HUDEP-2 (cell line): Measurements from ENCODE around the gene GDF11.
A peak's percentile ranks its signal among the peaks of the same experiment; 100 is the strongest.

Source experiments
- DNase-seq, 76 experiments: peaks; one replicate each; lab custom pipeline; 2025; ENCODE audit not compliant: unreplicated experiment in 76 of 76; lab: John Stamatoyannopoulos, UW

Gene GDF11

DNA sequence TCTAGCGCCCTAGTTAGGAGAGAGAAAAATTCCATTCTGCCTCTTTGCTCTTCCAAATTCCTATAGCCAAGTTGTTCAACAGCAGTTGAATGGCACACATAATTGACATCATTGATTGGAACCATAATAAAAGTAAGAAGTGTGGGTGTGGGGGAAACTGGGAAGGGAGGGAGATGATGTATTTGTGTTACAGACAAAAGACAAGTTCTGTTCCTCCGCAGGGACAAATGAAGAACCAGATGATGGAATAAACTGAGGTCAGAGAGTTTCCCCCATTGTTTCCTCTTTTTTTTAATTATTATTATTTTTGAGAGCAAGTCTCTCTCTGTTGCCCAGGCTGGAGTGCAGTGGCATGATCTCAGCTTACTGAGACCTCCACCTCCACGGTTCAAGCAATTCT lies 34.9 kb downstream of the GDF11 start:
- no peak for DNase-seq

DNA sequence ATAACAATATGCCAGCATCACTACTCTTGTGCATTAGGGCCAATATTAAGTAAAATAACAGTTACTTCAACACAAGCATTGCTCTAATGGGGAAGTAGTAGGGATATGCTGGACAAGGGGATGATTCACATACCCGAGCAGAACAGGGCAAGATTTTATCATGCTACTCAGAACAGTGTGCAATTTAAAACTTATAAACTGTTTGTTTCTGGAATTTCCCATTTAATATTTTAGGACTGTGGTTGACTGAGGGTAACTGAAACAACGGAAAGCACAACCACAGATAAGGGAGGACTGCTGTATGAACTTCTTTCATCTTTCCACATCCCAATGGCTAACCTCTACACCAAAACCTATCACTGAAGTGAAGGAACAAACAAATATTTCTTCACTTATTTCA lies 37.8 kb downstream of the GDF11 start:
- DNase-seq: peak in 4 of 76 experiments; percentile 1 to 46 (median 14)

DNA sequence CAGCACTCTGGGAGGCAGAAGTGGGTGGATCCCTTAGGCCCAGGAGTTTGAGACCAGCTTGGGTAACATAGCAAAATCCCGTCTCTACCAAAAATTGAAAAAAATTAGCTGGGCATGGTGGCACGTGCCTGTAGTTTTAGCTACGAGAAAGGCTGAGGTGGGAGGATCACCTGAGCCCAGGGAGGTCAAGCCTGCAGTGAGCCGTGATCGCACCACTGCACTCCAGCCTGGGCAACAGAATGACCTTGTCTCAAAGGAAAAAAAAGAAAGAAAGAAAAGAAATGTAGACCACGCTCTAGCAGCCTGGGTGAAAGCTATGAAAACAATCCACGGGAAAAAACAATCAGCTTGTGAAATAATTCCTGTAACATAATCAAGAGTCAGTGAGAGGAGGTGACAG lies 45.6 kb downstream of the GDF11 start:
- DNase-seq: no peak

DNA sequence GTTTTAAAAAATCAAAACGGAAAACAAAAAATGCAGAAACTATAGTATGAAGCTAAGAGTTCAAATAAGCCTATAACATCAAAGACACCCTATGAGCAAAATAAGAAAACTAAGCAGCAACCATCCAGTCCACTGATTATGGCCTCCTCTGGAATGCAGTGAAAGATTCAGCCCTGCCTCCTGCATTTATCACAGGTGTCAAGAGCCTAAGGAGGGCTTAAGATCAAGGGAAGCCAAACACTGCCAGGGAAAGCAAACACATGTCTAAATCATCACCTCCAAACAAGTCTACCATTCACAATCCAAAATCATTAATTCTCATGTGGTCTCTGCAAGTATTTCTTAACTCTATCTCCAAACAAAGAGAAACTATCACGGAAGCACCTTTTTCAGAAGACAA lies 46.2 kb downstream of the GDF11 start:
- DNase-seq: no peak

DNA sequence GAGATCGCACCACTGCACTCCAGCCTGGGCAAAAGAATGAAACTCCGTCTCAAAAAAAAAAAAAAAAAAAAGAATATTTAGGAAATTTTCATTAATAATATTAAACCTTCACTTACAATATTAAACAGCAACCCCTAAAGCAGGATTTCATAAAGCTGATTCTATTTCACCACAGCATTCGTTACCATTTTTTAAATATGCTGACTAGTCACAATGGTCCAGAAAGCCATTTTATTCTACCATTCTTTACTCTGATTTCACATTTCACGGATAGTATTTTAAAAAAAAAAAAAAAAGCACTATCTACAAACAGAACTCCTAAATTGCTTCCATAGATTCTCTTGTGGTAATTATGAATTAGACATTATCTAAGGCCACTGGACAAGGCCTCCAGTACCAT lies 47.0 kb downstream of the GDF11 start:
- DNase-seq: no peak

DNA sequence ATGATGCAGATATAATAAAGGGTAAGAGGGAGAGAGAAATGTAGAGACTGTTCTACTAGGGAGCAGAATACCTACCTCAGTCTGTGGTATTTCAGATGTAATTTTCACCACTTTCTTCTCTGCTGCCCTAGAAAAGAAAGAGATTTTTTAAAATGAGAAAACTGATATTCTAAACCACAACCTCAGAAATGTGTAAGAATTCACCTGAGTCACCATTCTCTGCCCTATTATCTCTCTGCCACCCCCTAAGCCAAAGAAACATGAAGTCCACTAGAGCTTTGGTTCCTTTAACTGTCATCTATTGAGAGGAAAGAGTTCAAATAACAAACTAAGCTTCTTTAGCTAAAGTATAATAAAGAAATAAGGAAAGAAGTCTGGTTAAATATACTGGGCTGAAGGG lies 53.0 kb downstream of the GDF11 start:
- no peak for DNase-seq

DNA sequence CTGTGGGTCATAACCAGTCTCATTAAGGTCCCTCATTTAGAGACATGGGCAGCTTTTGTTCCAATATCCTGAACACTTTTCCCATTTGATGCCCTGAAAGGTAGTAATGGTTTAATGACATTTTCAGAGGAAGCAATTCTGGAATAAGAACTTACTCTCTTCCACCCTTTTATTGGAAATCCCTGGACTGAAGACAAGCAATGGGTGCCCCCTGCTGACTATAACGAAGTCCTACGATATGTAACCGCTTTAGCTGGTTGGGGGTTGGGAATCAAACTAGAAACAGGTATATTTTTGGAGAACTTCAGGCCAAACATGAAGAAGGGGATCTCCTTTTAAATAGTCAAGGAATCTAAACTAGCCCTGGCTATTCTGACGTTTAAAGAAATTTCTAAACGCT lies 54.1 kb downstream of the GDF11 start:
- peak in 13 of 76 experiments; percentile 3 to 36 (median 16) for DNase-seq

DNA sequence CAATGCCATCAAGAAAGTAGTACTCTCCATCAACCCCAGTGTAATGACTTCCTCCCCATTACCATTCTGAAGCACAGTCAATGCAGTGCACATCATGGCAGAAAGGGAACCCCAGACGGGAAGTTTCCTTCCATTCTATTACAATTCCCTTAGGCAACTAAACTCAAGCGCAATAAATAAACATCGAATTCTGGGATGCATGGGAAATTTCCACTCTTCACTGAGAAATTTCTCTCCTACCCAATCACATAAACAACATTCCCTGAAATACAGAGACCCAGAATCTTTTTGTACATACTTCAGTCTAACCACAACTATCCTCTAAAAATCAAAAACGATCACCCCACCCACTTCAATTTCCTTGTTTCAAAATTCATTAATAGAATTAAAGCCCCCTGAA lies 54.6 kb downstream of the GDF11 start:
- no peak for DNase-seq
